ENCODE results near the gene COLEC12.

COLEC12 gene

GRCh38 chr18:267688-268552 is 232.6 kb downstream of the COLEC12 start, which contains the start of gene THOC1:
TSS of gene THOC1 (minus strand) at chr18:268047. CDS start at chr18:268019, 28 bp downstream.
- DNase-seq: peak; percentile 74

DNA sequence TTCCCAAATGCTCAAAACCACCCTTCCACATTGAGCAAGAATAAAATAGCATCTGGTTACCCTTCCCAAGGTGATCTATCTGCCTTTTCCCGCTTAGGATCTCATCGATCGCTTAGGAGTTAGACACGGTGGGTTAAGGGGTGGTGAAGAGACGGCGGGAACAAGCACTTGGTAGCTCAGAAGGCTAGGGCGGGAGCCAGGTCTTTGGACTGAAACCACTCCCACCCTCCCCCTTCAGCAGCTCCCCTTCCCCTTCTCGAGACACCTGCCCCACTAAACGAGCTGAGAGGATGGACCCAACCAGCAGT is 233.2 kb downstream of the COLEC12 start:
- peak; percentile 30 for DNase-seq

Measured in NCI-H1092 treated with DMSO at 0.1 percent for 48 hours (cell line).